Loucy (cell line): Measurements from ENCODE around the gene MYL3.

Experiments used
- H2AFZ ChIP-seq: fragments of 200-600 bp; sonication (generic); 2 replicates; pipeline ENCODE4 v1.6.0; 2016; ENCODE audit warnings: antibody characterized with exemption, mild to moderate bottlenecking, low read length, moderate library complexity
- H3F3A ChIP-seq: fragments of 200-600 bp; 2 replicates; pipeline ENCODE4 v1.6.0; 2016; ENCODE audit warnings: antibody characterized with exemption, low read depth, mild to moderate bottlenecking
- H3K27me3 ChIP-seq: fragments of 200-600 bp; sonication (generic); 2 replicates; pipeline ENCODE4 v1.6.1; 2014; ENCODE audit warnings: low read length, mild to moderate bottlenecking; ENCODE audit not compliant: insufficient read depth, poor library complexity, severe bottlenecking
- H3K36me3 ChIP-seq: fragments of 200-600 bp; sonication (generic); 2 replicates; pipeline ENCODE4 v1.6.1; 2016; ENCODE audit warnings: low read length; ENCODE audit not compliant: insufficient read depth
- H3K4me1 ChIP-seq: fragments of 200-600 bp; sonication (generic); 2 replicates; pipeline ENCODE4 v1.5.1; 2014; ENCODE audit warnings: low read length, mild to moderate bottlenecking; ENCODE audit not compliant: insufficient read depth, poor library complexity, severe bottlenecking
- H3K4me2 ChIP-seq: fragments of 200-600 bp; sonication (generic); 2 replicates; pipeline ENCODE4 v1.6.0; 2014; ENCODE audit warnings: antibody characterized with exemption, low read length, low read depth, mild to moderate bottlenecking; ENCODE audit not compliant: poor library complexity, severe bottlenecking
- H3K4me3 ChIP-seq: fragments of 200-600 bp; sonication (generic); 2 replicates; pipeline ENCODE4 v1.5.1; 2014; ENCODE audit warnings: low read length, mild to moderate bottlenecking, mixed read lengths; ENCODE audit not compliant: poor library complexity, severe bottlenecking
- H3K79me2 ChIP-seq: fragments of 200-600 bp; sonication (generic); 2 replicates; pipeline ENCODE4 v1.6.1; 2014; ENCODE audit warnings: low read length; ENCODE audit not compliant: insufficient read depth
- H3K9ac ChIP-seq: fragments of 200-600 bp; sonication (generic); 2 replicates; pipeline ENCODE4 v1.6.0; 2014; ENCODE audit warnings: mild to moderate bottlenecking, low read depth, low read length, moderate library complexity; ENCODE audit not compliant: poor library complexity, severe bottlenecking
- H3K9me2 ChIP-seq: fragments of 200-600 bp; sonication (generic); replicated peaks from 2 replicates; pipeline ENCODE4 v1.6.1; 2016; ENCODE audit warnings: low read depth, low read length, mixed read lengths
- H3K9me3 ChIP-seq: fragments of 200-600 bp; sonication (generic); 2 replicates; pipeline ENCODE4 v1.6.1; 2014; ENCODE audit warnings: mild to moderate bottlenecking, antibody characterized with exemption, low read length, low read depth; ENCODE audit not compliant: insufficient read depth
- H4K20me1 ChIP-seq: fragments of 200-600 bp; sonication (generic); 2 replicates; pipeline ENCODE4 v1.6.0; 2014; ENCODE audit warnings: antibody characterized with exemption, low read length, mild to moderate bottlenecking; ENCODE audit not compliant: insufficient read depth, poor library complexity, severe bottlenecking
- EZH2phosphoT487 ChIP-seq: fragments of 200-600 bp; IDR thresholded peaks from 2 replicates; pipeline ENCODE4 v1.6.1; 2018; ENCODE audit warnings: antibody characterized with exemption, mild to moderate bottlenecking, moderate library complexity, borderline replicate concordance
- TF ChIP-seq, protein P1 (sequence below): fragments of 200-600 bp; sonication (generic); conservative IDR thresholded peaks from 2 replicates; pipeline ENCODE4 v1.5.1; 2014; ENCODE audit warnings: mild to moderate bottlenecking, antibody characterized with exemption, low read length

The MYL3 gene

DNA sequence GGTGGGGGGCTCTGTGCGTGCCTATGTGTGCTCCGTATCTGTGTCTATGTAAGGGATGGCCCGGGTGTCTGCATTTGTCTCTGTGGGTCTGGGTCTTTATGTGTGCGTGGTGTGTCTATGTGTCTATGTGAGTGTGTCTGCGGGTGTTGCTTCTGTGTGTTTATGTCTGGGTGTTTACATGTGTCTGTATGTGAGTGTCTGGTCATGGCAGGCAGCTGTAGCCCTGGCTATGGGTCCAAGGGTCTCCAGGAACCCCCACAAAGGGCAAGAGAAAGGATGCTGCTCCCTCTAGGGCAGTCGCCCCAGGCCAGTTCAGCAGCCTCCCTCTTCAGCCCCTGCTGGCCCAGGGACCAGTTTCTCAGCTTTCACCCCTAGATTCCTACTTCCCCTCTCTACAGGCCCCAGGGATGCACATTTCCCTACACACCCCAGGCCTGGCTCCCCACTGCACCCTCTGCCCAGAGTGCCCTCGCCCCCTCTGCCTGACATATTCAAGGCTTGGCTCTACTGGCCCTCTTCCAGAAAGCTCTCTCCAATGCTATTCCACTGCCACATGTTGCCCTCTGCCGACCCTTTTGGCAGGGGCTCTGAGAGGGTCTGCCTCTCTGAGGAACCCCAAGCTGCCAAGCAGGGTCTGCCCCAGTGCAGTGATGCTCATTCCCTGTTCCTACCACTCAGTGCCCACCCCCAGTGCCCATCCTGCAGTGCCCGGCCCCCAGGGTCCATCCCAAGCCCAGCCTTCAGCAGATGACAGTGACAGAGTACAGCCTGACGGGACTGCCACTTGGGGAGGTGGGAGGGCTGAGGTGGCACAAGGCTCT is 1.0 kb upstream of the MYL3 start:
- Histone ChIP-seq H3K4me1 (no peaks in the 10 kb centered on the region), H3K36me3 (no peaks in the 10 kb centered on the region), H2AFZ (no peak overlapping the region), H3K79me2 (no peaks in the 10 kb centered on the region), H3K9me2 (no peaks in the 10 kb centered on the region), H4K20me1 (no peaks in the 10 kb centered on the region), H3K9ac (no peak overlapping the region), H3K4me3 (no peak overlapping the region), H3K27me3 (no peaks in the 10 kb centered on the region), H3K4me2 (no peak overlapping the region), H3K9me3 (no peaks in the 10 kb centered on the region), H3F3A (no peaks in the 10 kb centered on the region)
- TF ChIP-seq, protein P1, sequence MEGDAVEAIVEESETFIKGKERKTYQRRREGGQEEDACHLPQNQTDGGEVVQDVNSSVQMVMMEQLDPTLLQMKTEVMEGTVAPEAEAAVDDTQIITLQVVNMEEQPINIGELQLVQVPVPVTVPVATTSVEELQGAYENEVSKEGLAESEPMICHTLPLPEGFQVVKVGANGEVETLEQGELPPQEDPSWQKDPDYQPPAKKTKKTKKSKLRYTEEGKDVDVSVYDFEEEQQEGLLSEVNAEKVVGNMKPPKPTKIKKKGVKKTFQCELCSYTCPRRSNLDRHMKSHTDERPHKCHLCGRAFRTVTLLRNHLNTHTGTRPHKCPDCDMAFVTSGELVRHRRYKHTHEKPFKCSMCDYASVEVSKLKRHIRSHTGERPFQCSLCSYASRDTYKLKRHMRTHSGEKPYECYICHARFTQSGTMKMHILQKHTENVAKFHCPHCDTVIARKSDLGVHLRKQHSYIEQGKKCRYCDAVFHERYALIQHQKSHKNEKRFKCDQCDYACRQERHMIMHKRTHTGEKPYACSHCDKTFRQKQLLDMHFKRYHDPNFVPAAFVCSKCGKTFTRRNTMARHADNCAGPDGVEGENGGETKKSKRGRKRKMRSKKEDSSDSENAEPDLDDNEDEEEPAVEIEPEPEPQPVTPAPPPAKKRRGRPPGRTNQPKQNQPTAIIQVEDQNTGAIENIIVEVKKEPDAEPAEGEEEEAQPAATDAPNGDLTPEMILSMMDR: no peak
- TF ChIP-seq EZH2phosphoT487: no peak

DNA sequence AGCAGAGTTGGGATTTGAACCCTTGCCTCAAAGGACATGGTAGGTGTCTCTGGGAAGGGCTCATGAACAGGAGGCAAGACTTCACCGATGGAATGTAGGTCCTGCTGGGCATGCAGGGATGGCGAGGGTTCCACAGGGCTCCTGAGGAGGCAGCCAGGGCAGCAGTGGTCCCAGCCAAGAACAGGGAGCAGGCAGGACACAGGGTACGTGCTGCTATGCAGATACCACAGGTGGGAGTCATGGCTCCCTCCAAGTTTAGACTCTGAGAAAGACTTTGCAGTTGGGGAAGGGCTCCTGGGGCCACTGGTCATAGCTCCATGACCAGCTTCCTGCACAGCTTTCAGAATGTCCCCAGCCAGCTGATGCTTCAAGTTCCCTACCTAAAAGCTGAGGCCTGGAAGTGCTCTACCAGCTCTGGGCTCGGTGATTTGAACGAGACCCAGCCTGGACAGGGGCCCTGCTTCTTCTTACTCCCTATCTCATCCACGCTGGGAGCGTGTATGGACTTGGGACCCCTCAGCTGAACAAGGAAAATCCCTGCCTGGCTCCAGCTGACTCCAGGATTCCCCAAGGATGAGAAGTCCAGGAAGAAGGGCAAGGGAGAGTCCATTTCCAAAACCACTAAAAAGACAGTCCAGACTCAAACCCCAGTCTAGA is 747 bp downstream of the MYL3 start:
- Histone ChIP-seq H3K79me2 (no peaks in the 10 kb centered on the region), H3K4me1 (no peaks in the 10 kb centered on the region), H3K4me3 (no peak overlapping the region), H3K27me3 (no peaks in the 10 kb centered on the region), H4K20me1 (no peaks in the 10 kb centered on the region), H3K4me2 (no peak overlapping the region), H3F3A (no peaks in the 10 kb centered on the region), H3K36me3 (no peaks in the 10 kb centered on the region), H3K9ac (no peak overlapping the region), H2AFZ (no peak overlapping the region), H3K9me2 (no peaks in the 10 kb centered on the region), H3K9me3 (no peaks in the 10 kb centered on the region)
- no peak for TF ChIP-seq EZH2phosphoT487
- TF ChIP-seq, protein P1: no peak

DNA sequence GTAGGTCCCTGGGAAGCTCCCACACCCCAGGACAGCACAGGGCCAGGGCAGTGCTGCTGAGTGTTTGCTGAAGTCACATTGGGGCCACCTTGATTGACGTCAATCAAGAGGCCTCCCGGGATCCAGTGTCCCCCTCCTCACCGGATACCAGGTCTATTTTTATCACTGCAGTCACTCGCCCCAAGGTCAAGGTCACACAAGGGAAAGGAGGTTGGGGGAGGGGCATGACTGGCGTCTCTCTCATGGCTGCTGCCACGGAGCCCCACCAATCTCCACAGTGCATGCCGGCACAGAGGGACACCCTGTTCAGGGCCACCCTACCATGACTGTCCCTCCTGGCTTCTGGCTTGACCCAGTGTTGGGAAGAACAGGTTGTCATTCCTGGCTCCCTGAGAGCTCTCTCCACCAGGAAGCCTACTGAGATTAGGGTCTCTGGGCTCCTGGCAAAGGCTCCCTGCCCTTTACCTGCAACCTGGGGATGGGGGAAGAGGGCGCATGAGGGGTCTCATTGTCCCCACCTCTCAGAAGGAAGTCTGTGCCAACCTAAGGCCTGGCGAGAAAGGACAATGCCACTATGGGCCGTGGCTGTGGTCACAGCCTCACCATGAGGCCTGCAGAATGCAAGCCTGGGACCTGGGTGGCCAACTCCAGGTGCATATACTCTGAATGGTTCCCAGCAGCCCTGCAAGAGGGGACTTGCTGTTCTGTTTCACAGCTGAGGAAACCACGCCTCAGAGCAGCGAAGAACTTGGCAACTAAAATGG is 1.5 kb downstream of the MYL3 start:
- Histone ChIP-seq H3F3A (no peaks in the 10 kb centered on the region), H3K79me2 (no peaks in the 10 kb centered on the region), H3K36me3 (no peaks in the 10 kb centered on the region), H3K4me2 (no peak overlapping the region), H3K9me3 (no peaks in the 10 kb centered on the region), H3K27me3 (no peaks in the 10 kb centered on the region), H3K9ac (no peak overlapping the region), H4K20me1 (no peaks in the 10 kb centered on the region), H3K9me2 (no peaks in the 10 kb centered on the region), H3K4me3 (no peak overlapping the region), H2AFZ (no peak overlapping the region), H3K4me1 (no peaks in the 10 kb centered on the region)
- no peak for TF ChIP-seq EZH2phosphoT487
- TF ChIP-seq, protein P1: no peak
